Kidney (tissue), 14 donors: ENCODE results near the gene PTGFRN. TPM values are rescaled to one million over a fixed set of nuclear protein-coding genes. Genes with fewer than 3 reads are reported as not detected.

ENCODE experiments used
- DNase-seq, 5 donors: peaks; one replicate each; pipeline ENCODE4 v3.0.0-alpha.2; 2013 to 2020
- FAIRE-seq: peaks from 2 replicates; lab custom pipeline; 2012; peaks lifted over from hg19 to GRCh38; lab: Jason Lieb, UNC
- H3K27ac ChIP-seq, 2 donors: one replicate each; pipeline ENCODE4 v1.7.0; 2013; ENCODE audit warnings: low read depth in 2 of 2, low read length in 2 of 2, inconsistent platforms in 1 of 2
- H3K27me3 ChIP-seq: one replicate; pipeline ENCODE4 v1.7.1; 2013; ENCODE audit warnings: low read length, inconsistent platforms; ENCODE audit not compliant: control insufficient read depth, insufficient read depth
- H3K36me3 ChIP-seq, 3 donors: one replicate each; pipeline versions ENCODE4 v1.7.0 to v1.7.1; 2013; ENCODE audit warnings: low read length in 3 of 3, control low read depth in 1 of 3, inconsistent platforms in 1 of 3; ENCODE audit not compliant: insufficient read depth in 3 of 3, control insufficient read depth in 2 of 3
- H3K4me1 ChIP-seq, 3 donors: one replicate each; pipeline versions ENCODE4 v1.7.0 to v1.7.1; 2013; ENCODE audit warnings: low read length in 3 of 3, inconsistent platforms in 1 of 3, low read depth in 1 of 3; ENCODE audit not compliant: control insufficient read depth in 2 of 3, insufficient read depth in 2 of 3
- H3K4me3 ChIP-seq, 3 donors: one replicate each; pipeline versions ENCODE4 v1.7.0 to v1.8.1; 2013; ENCODE audit warnings: low read length in 3 of 3, control low read depth in 1 of 3, inconsistent platforms in 1 of 3
- H3K9ac ChIP-seq, 3 donors: one replicate each; pipeline versions ENCODE4 v1.7.0 to v1.7.1; 2013; ENCODE audit warnings: low read length in 3 of 3, control low read depth in 1 of 3, inconsistent platforms in 1 of 3
- H3K9me3 ChIP-seq, 3 donors: one replicate each; pipeline versions ENCODE4 v1.7.0 to v1.7.1; 2013; ENCODE audit warnings: low read length in 3 of 3, control low read depth in 1 of 3, inconsistent platforms in 1 of 3; ENCODE audit not compliant: control insufficient read depth in 2 of 3, insufficient read depth in 1 of 3
- intact Hi-C: fragments of 100-400 bp; cut with DNase I; formaldehyde crosslinking; loops from one replicate; pipeline ENCODE4 v1.11.1; 2022
- polyA plus RNA-seq: library from polyadenylated mRNA; stranded (reverse); fragments of 350-450 nt; fragmentation: Illumina TruSeq; extraction: RNeasy Lipid Tissue Mini Kit (QIAGEN cat#74804); gene quantifications from one replicate; pipeline ENCODE4 v1.2.3, GENCODE V29; 2014; ENCODE audit warnings: low read depth, low replicate concordance; ENCODE audit not compliant: insufficient read depth
- total RNA-seq: library from RNA; stranded (reverse); fragmentation: NEBNext Ultra II Directional; extraction: Animal tissue kit (Norgen Biotek cat#: 25700); gene quantifications from one replicate; pipeline ENCODE4 v1.2.1, GENCODE V29; 2021
- TF ChIP-seq, protein P1 (sequence below): IDR thresholded peaks from 3 replicates; pipeline ENCODE4 v1.5.1; 2012; ENCODE audit warnings: mild to moderate bottlenecking, moderate library complexity, borderline replicate concordance; ENCODE audit not compliant: insufficient read depth; ENCODE audit errors: extremely low read depth
- donor health status: control.
- donor health status: control.
- donor health status: control.
- donor health status: control.
- donor health status: control.
- donor health status: DM: yes; HTN: yes; CAD: no.
- donor health status: Normal renal cell carcinoma (clear cell type).

Gene PTGFRN
- total and polyA plus RNA-seq, 2 donors from 2014 or later: 16.4 to 44.8 TPM

- TF ChIP-seq, protein P1, sequence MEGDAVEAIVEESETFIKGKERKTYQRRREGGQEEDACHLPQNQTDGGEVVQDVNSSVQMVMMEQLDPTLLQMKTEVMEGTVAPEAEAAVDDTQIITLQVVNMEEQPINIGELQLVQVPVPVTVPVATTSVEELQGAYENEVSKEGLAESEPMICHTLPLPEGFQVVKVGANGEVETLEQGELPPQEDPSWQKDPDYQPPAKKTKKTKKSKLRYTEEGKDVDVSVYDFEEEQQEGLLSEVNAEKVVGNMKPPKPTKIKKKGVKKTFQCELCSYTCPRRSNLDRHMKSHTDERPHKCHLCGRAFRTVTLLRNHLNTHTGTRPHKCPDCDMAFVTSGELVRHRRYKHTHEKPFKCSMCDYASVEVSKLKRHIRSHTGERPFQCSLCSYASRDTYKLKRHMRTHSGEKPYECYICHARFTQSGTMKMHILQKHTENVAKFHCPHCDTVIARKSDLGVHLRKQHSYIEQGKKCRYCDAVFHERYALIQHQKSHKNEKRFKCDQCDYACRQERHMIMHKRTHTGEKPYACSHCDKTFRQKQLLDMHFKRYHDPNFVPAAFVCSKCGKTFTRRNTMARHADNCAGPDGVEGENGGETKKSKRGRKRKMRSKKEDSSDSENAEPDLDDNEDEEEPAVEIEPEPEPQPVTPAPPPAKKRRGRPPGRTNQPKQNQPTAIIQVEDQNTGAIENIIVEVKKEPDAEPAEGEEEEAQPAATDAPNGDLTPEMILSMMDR: no peak
- no peak overlapping the region for H3K27ac ChIP-seq
- DNase-seq (no peak), FAIRE-seq (no peak)
- no peaks in the 10 kb centered on the region for H3K36me3 ChIP-seq
- intact Hi-C loops: no loop called here
- no peak overlapping the region for H3K9ac ChIP-seq
- H3K9me3 ChIP-seq: no peaks in the 10 kb centered on the region
- H3K27me3 ChIP-seq: no peaks in the 10 kb centered on the region
- no peak overlapping the region for H3K4me3 ChIP-seq
- no peaks in the 10 kb centered on the region for H3K4me1 ChIP-seq
Measured at GRCh38 chr1:117026361-117026760, 116.6 kb downstream of the PTGFRN start.

- DNase-seq (no peak), FAIRE-seq (no peak)
- H3K36me3 ChIP-seq: no peaks in the 10 kb centered on the region
- intact Hi-C loops: no loop called here
- H3K27ac ChIP-seq: no peak overlapping the region
- TF ChIP-seq, protein P1: no peak
- no peaks in the 10 kb centered on the region for H3K27me3 ChIP-seq
- H3K9me3 ChIP-seq: no peaks in the 10 kb centered on the region
- no peaks in the 10 kb centered on the region for H3K4me1 ChIP-seq
- no peak overlapping the region for H3K9ac ChIP-seq
- no peak overlapping the region for H3K4me3 ChIP-seq
Measured at GRCh38 chr1:117029685-117030084, 120.0 kb downstream of the PTGFRN start.

DNA sequence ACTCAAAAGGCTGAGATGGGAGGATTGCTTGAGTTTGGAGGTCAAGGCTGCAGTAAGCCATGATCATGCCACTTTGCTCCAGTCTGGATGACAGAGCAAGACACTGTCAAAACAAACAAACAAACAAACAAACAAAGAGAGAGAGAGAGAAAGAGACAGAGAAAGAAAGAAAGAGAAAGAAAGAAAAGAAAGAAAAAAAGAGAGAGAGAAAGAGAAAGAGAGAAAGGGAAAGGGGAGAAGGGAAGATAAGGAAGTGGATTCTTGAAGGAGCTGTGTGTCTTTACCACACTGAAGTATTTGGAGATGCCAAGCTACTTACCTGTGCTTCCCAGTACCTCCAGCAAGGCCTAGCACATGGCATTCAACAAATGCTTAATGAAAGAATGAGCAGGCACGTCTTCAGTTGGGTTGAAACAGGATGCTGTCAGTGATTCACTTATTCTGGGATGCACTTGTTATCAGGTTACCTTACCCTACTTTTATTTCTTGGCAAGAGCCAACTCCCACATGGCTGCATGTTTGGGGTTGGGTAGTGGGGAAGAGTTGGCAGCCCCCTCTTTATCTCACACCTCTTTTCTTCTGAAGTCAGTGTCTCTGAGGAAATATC, 120.7 kb downstream of the PTGFRN start:
- DNase-seq: no peak
- Histone ChIP-seq H3K27ac (no peak overlapping the region), H3K4me3 (no peak overlapping the region), H3K27me3 (no peaks in the 10 kb centered on the region), H3K9me3 (no peaks in the 10 kb centered on the region), H3K4me1 (no peaks in the 10 kb centered on the region), H3K36me3 (no peaks in the 10 kb centered on the region), H3K9ac (no peak overlapping the region)
- FAIRE-seq: no peak
- intact Hi-C loops: no loop called here
- TF ChIP-seq, protein P1: no peak

DNA sequence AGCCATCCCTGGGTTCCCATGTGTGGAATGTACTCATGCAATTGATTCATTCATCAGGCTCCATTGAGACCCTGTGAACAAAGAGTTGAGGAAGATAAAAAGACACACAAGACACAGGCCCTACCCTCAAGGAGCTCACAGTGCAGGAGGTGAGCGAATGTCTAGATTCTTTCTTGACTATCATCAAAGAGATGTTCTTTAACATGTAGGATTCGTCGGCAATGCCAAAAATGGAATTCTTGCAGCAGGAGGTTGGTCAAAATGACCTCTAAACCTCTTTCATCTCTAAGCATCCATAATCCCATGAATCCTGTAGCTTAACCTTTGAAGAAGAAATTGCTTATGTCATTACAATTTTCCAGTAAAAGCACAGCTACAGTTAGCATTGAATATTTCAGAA, 122.5 kb downstream of the PTGFRN start:
- TF ChIP-seq, protein P1: no peak
- H3K36me3 ChIP-seq: no peaks in the 10 kb centered on the region
- no peak overlapping the region for H3K9ac ChIP-seq
- H3K27ac ChIP-seq: no peak overlapping the region
- intact Hi-C loops: no loop called here
- no peak for DNase-seq
- no peaks in the 10 kb centered on the region for H3K9me3 ChIP-seq
- H3K27me3 ChIP-seq: no peaks in the 10 kb centered on the region
- FAIRE-seq: no peak
- no peak overlapping the region for H3K4me3 ChIP-seq
- no peaks in the 10 kb centered on the region for H3K4me1 ChIP-seq
